IPS DF 6.9 (cell line): ENCODE measurements around the gene GOLGA8T.
"Not testable (repeated sequence)": the region's sequence is repeated elsewhere in the genome, so short reads cannot be mapped to it uniquely, and the experiment has no call there.

Source experiments
- DNase-seq: peaks from one replicate; pipeline ENCODE4 v3.0.0-alpha.2; 2013; ENCODE audit warnings: low read depth, low spot score
- H3K27ac ChIP-seq: one replicate; pipeline ENCODE4 v1.5.1; 2013; ENCODE audit warnings: low read length, control low read depth
- H3K27me3 ChIP-seq: 2 replicates; pipeline ENCODE4 v1.6.1; 2013; ENCODE audit warnings: mild to moderate bottlenecking, low read length; ENCODE audit not compliant: control insufficient read depth, insufficient read depth
- H3K36me3 ChIP-seq: 2 replicates; pipeline ENCODE4 v1.6.1; 2013; ENCODE audit warnings: low read length; ENCODE audit not compliant: control insufficient read depth, insufficient read depth
- H3K4me1 ChIP-seq: 2 replicates; pipeline ENCODE4 v1.6.1; 2013; ENCODE audit warnings: low read length; ENCODE audit not compliant: control insufficient read depth, insufficient read depth
- H3K4me3 ChIP-seq: 2 replicates; pipeline ENCODE4 v1.5.1; 2013; ENCODE audit warnings: mild to moderate bottlenecking, low read length
- H3K9me3 ChIP-seq: 2 replicates; pipeline ENCODE4 v1.6.1; 2013; ENCODE audit warnings: low read length, inconsistent platforms; ENCODE audit not compliant: control insufficient read depth, insufficient read depth
- WGBS: extraction: QIAGEN DNeasy Blood & Tissue Kit; methylation state at CpG from one replicate; pipeline ENCODE4 v1.1.7; 2013; ENCODE audit warnings: mixed read lengths, missing lambda C conversion rate; ENCODE audit not compliant: insufficient read length, insufficient coverage; 5-methylcytosine and 5-hydroxymethylcytosine counted together

Gene GOLGA8T

DNA sequence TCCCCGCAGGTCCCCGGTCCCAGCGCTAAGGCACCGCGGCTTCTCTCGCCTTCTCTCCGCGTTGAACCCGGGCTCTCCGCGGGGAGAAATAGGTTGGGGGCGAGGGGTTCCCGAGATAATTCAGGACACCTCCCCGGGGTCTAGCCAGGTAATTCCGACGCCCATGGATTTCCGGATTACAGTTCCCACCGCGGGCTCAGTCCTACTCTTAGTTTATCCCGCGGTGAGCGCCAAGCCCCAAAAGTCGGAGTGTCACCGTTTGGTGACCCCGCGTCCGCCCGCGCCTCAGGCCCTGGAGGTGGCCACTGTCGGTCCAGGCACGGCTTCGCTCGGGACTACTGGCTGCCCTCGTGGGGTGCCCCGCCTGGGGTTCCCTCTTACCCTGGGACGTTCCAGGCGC is 56.8 kb downstream of the GOLGA8T start:
- not testable (repeated sequence) for H3K36me3 ChIP-seq, H3K27me3 ChIP-seq, H3K4me1 ChIP-seq, H3K4me3 ChIP-seq, H3K9me3 ChIP-seq, DNase-seq, H3K27ac ChIP-seq
- no CpG with 5 or more reads among the region's 37 CpGs for WGBS

GRCh38 chr15:30192119-30192745 is 57.4 kb downstream of the GOLGA8T start:
- not testable (repeated sequence) for H3K9me3 ChIP-seq, H3K27me3 ChIP-seq, H3K36me3 ChIP-seq, H3K4me1 ChIP-seq, H3K27ac ChIP-seq, H3K4me3 ChIP-seq, DNase-seq
- WGBS: no CpG with 5 or more reads among the region's 53 CpGs

- DNase-seq, H3K36me3 ChIP-seq, H3K27me3 ChIP-seq, H3K4me1 ChIP-seq, H3K9me3 ChIP-seq, H3K27ac ChIP-seq, H3K4me3 ChIP-seq: not testable (repeated sequence)
- WGBS: no CpG with 5 or more reads among the region's 9 CpGs
These were observed 58.0 kb downstream of the GOLGA8T start for GRCh38 chr15:30192892-30193291.
